GM12874 (cell line): ENCODE results near the gene RDM1.

Experiments
- CTCF ChIP-seq: IDR thresholded peaks from 2 replicates; pipeline ENCODE4 v1.5.1; 2011; ENCODE audit warnings: low read depth, mild to moderate bottlenecking, control low read depth, low read length, moderate library complexity; ENCODE audit not compliant: insufficient read depth

RDM1 gene

GRCh38 chr17:35931794-35932425 lies 1.3 kb upstream of the RDM1 start:
- no peak for TF ChIP-seq CTCF

GRCh38 chr17:35927714-35928113 lies 2.9 kb downstream of the RDM1 start:
- no peak for TF ChIP-seq CTCF

- TF ChIP-seq CTCF = no peak
Measured at GRCh38 chr17:35923609-35924114, 6.9 kb downstream of the RDM1 start.

GRCh38 chr17:35920229-35920628 lies 10.3 kb downstream of the RDM1 start:
- no peak for TF ChIP-seq CTCF

GRCh38 chr17:35918665-35919064 lies 11.9 kb downstream of the RDM1 start:
- TF ChIP-seq CTCF = no peak

- no peak for TF ChIP-seq CTCF
Measured at GRCh38 chr17:35917519-35918213, 12.9 kb downstream of the RDM1 start.

GRCh38 chr17:35915153-35915964 lies 15.2 kb downstream of the RDM1 start:
- TF ChIP-seq CTCF = no peak
